ENCODE results near the gene ENOSF1. TPM values are rescaled to one million over a fixed set of nuclear protein-coding genes. Genes with fewer than 3 reads are reported as not detected.
"Not testable (repeated sequence)": the region's sequence is repeated elsewhere in the genome, so short reads cannot be mapped to it uniquely, and the experiment has no call there.

Gene ENOSF1
- 39.2 and 48.0 TPM in 2 replicates for total RNA-seq (2021)
- percentile 83 among the genes with signal in this experiment for Bru-seq, nascent RNA
- percentile 83 among the genes with signal in this experiment for BruChase-seq, experiment 1, labeled RNA remaining after a 2-hour chase
- BruChase-seq, experiment 2, labeled RNA remaining after a 6-hour chase, result percentile 83 among the genes with signal in this experiment
- long read RNA-seq, transcript ENOSF1-201 (16 exons, 1,867 nt), result major isoform, 8 of 43 reads
- long read RNA-seq, partial matches to known transcripts, result 4 of 43 reads
- long read RNA-seq, other reads (novel, unspliced or antisense), result 27 of 43 reads

- Histone ChIP-seq H3K9me3 (ENCODE audit: low read depth, low read length, poor library complexity, severe bottlenecking) (peaks cover 4% of the 10 kb centered on the region), H3K27me3 (replicated peaks; ENCODE audit: insufficient read depth, low read depth, low read length, poor library complexity) (no peaks in the 10 kb centered on the region), H3K36me3 (ENCODE audit: insufficient read depth, low read length, poor library complexity, severe bottlenecking) (no peaks in the 10 kb centered on the region), H3K4me3 (ENCODE audit: low read depth, low read length, poor library complexity, severe bottlenecking) (peak within 1 kb of the TSS; percentile 61), H3K4me1 (ENCODE audit: insufficient read depth, low read length, poor library complexity, severe bottlenecking) (peaks cover 4% of the 10 kb centered on the region), H3K27ac (ENCODE audit: low read depth, low read length, poor library complexity, severe bottlenecking) (peak within 1 kb of the TSS; percentile 90)
- DNase-seq (ENCODE audit: low spot score), result peak; percentile 88
- CTCF ChIA-PET, result interaction anchor here (0.6 to 1.4 kb wide), 2 partner anchors 89 to 127 kb away, joined by 3 to 8 read pairs; no protein-coding TSS in a partner anchor
- TF ChIP-seq CTCF (conservative IDR thresholded peaks at IDR 0.05; ENCODE audit: low read depth, low read length) (peak; percentile 69), EZH2 (IDR thresholded peaks at IDR 0.05; ENCODE audit: borderline replicate concordance, low read depth, low read length, poor library complexity, severe bottlenecking) (no peak)
- intact Hi-C loops (cut with micrococcal nuclease; ENCODE audit: unreplicated experiment), result loop anchor here (1.0 kb wide), 1 partner anchor 127 kb away; no protein-coding TSS in a partner anchor
- POLR2A ChIA-PET (ENCODE audit: low non-redundant PET), result interaction anchor here (0.5 kb wide), 1 partner anchor 54 kb away, joined by 3 read pairs; no protein-coding TSS in a partner anchor
- no TSS peak for BruUV-seq (replicated peaks)
Observed at GRCh38 chr18:712401-713134, at the start of gene ENOSF1. Gene ENOSF1, minus strand, starts transcription at chr18:712630. Its CDS starts 43 bp downstream, at chr18:712587.

- H3K4me3 ChIP-seq (ENCODE audit: low read depth, low read length, poor library complexity, severe bottlenecking); DNase-seq (ENCODE audit: low spot score); H3K9me3 ChIP-seq (ENCODE audit: low read depth, low read length, poor library complexity, severe bottlenecking); H3K4me1 ChIP-seq (ENCODE audit: insufficient read depth, low read length, poor library complexity, severe bottlenecking); H3K27ac ChIP-seq (ENCODE audit: low read depth, low read length, poor library complexity, severe bottlenecking); POLR2A ChIA-PET (ENCODE audit: low non-redundant PET); H3K36me3 ChIP-seq (ENCODE audit: insufficient read depth, low read length, poor library complexity, severe bottlenecking); BruUV-seq (replicated peaks); H3K27me3 ChIP-seq (replicated peaks; ENCODE audit: insufficient read depth, low read depth, low read length, poor library complexity): not testable (repeated sequence)
- intact Hi-C loops (cut with micrococcal nuclease; ENCODE audit: unreplicated experiment), result loop anchor here (5.0 kb wide), 1 partner anchor 52 kb away; the partner anchor contains the start of gene YES1
- CTCF ChIA-PET, result interaction anchor here (0.6 kb wide), 1 partner anchor 12 kb away, joined by 3 read pairs; no protein-coding TSS in a partner anchor
Observed at GRCh38 chr18:759864-760263, 47.4 kb upstream of the ENOSF1 start.

- POLR2A ChIA-PET (ENCODE audit: low non-redundant PET), result no interaction called here
- Histone ChIP-seq H3K9me3 (ENCODE audit: low read depth, low read length, poor library complexity, severe bottlenecking) (no peaks in the 10 kb centered on the region), H3K36me3 (ENCODE audit: insufficient read depth, low read length, poor library complexity, severe bottlenecking) (peaks cover 7% of the 10 kb centered on the region), H3K27ac (ENCODE audit: low read depth, low read length, poor library complexity, severe bottlenecking) (no peak overlapping the region), H3K27me3 (replicated peaks; ENCODE audit: insufficient read depth, low read depth, low read length, poor library complexity) (no peaks in the 10 kb centered on the region), H3K4me1 (ENCODE audit: insufficient read depth, low read length, poor library complexity, severe bottlenecking) (no peaks in the 10 kb centered on the region), H3K4me3 (ENCODE audit: low read depth, low read length, poor library complexity, severe bottlenecking) (no peak overlapping the region)
- no peak for TF ChIP-seq CTCF (conservative IDR thresholded peaks at IDR 0.05; ENCODE audit: low read depth, low read length)
- no peak for TF ChIP-seq EZH2 (IDR thresholded peaks at IDR 0.05; ENCODE audit: borderline replicate concordance, low read depth, low read length, poor library complexity, severe bottlenecking)
- no peak for DNase-seq (ENCODE audit: low spot score)
- CTCF ChIA-PET, result no interaction called here
- BruUV-seq (replicated peaks), result no TSS peak
- intact Hi-C loops (cut with micrococcal nuclease; ENCODE audit: unreplicated experiment), result no loop called here
Observed at GRCh38 chr18:755506-755905, 43.1 kb upstream of the ENOSF1 start.

Measured in A673 (cell line).